Measurements from ENCODE around the gene RAD51B.

The RAD51B gene

GRCh38 chr14:68525516-68525915 lies 705.9 kb downstream of the RAD51B start:
- no peak for DNase-seq (ENCODE audit: low read depth in 2 of 2)

GRCh38 chr14:68526512-68527091 lies 707.0 kb downstream of the RAD51B start:
- DNase-seq (ENCODE audit: low read depth in 2 of 2): no peak

GRCh38 chr14:68527329-68527851 lies 707.8 kb downstream of the RAD51B start:
- no peak for DNase-seq (ENCODE audit: low read depth in 2 of 2)

- DNase-seq (ENCODE audit: low read depth in 2 of 2): no peak
Observed at GRCh38 chr14:68528040-68528687, 708.6 kb downstream of the RAD51B start.

GRCh38 chr14:68530443-68530842 lies 710.9 kb downstream of the RAD51B start:
- DNase-seq (ENCODE audit: low read depth in 2 of 2): no peak

- DNase-seq (ENCODE audit: low read depth in 2 of 2): no peak
Observed at GRCh38 chr14:68532496-68532895, 712.9 kb downstream of the RAD51B start.

GRCh38 chr14:68534276-68534675 lies 714.7 kb downstream of the RAD51B start:
- no peak for DNase-seq (ENCODE audit: low read depth in 2 of 2)

GRCh38 chr14:68535404-68536017 lies 715.9 kb downstream of the RAD51B start:
- peak; percentile 79 to 84 for DNase-seq (ENCODE audit: low read depth in 2 of 2)

- no peak for DNase-seq (ENCODE audit: low read depth in 2 of 2)
Observed at GRCh38 chr14:68536018-68536410, 716.4 kb downstream of the RAD51B start.

- no peak for DNase-seq (ENCODE audit: low read depth in 2 of 2)
Observed at GRCh38 chr14:68538639-68539038, 719.1 kb downstream of the RAD51B start.

GRCh38 chr14:68539241-68539737 lies 719.7 kb downstream of the RAD51B start:
- no peak for DNase-seq (ENCODE audit: low read depth in 2 of 2)

- DNase-seq (ENCODE audit: low read depth in 2 of 2): no peak
Observed at GRCh38 chr14:68539789-68540188, 720.2 kb downstream of the RAD51B start.

GRCh38 chr14:68541178-68541896 lies 721.8 kb downstream of the RAD51B start:
- DNase-seq (ENCODE audit: low read depth in 2 of 2): no peak

- no peak for DNase-seq (ENCODE audit: low read depth in 2 of 2)
Observed at GRCh38 chr14:68542346-68542745, 722.8 kb downstream of the RAD51B start.

GRCh38 chr14:68543516-68543915 lies 723.9 kb downstream of the RAD51B start:
- no peak for DNase-seq (ENCODE audit: low read depth in 2 of 2)

GRCh38 chr14:68544081-68544892 lies 724.7 kb downstream of the RAD51B start:
- DNase-seq (ENCODE audit: low read depth in 2 of 2): peak; percentile 90 to 91

GRCh38 chr14:68546839-68547238 lies 727.3 kb downstream of the RAD51B start:
- DNase-seq (ENCODE audit: low read depth in 2 of 2): peak; percentile 61 to 62

GRCh38 chr14:68547305-68548193 lies 728.0 kb downstream of the RAD51B start:
- peak; percentile 77 for DNase-seq (ENCODE audit: low read depth in 2 of 2)

GRCh38 chr14:68548194-68549076 lies 728.9 kb downstream of the RAD51B start:
- DNase-seq (ENCODE audit: low read depth in 2 of 2): peak; percentile 97
